Tibial nerve (tissue), 4 donors: ENCODE measurements around the gene CEP44. TPM values are rescaled to one million over a fixed set of nuclear protein-coding genes. Genes with fewer than 3 reads are reported as not detected.
"Not testable (repeated sequence)": the region's sequence is repeated elsewhere in the genome, so short reads cannot be mapped to it uniquely, and the experiment has no call there.

ENCODE experiments used
- DNase-seq, 2 donors: peaks; one replicate each; pipeline ENCODE4 v3.0.0-alpha.2; 2019; ENCODE audit warnings: low spot score in 2 of 2
- H3K27ac ChIP-seq, 4 donors: fragments of 200-600 bp; sonication (generic) in 3 of 4; one replicate each; pipeline ENCODE4 v1.5.1; 2017 to 2019; ENCODE audit warnings: mild to moderate bottlenecking in 1 of 4
- H3K27me3 ChIP-seq, 2 donors: fragments of 200-600 bp; sonication (generic) in 1 of 2; one replicate each; pipeline versions ENCODE4 v1.5.1 to v1.6.0; 2017 to 2019
- H3K36me3 ChIP-seq, 3 donors: fragments of 200-600 bp; sonication (generic); one replicate each; pipeline ENCODE4 v1.5.1; 2018 to 2019
- H3K4me1 ChIP-seq, 4 donors: fragments of 200-600 bp; sonication (generic) in 3 of 4; one replicate each; pipeline ENCODE4 v1.5.1; 2017 to 2019
- H3K4me3 ChIP-seq, 4 donors: fragments of 200-600 bp; sonication (generic) in 3 of 4; one replicate each; pipeline ENCODE4 v1.5.1; 2017 to 2019; ENCODE audit warnings: mild to moderate bottlenecking in 1 of 4, moderate library complexity in 1 of 4
- H3K9me3 ChIP-seq, 4 donors: fragments of 200-600 bp; sonication (generic) in 3 of 4; one replicate each; pipeline ENCODE4 v1.5.1; 2017 to 2019
- EP300 ChIP-seq, 2 donors: sonication (generic); formaldehyde crosslinking; IDR thresholded peaks; one replicate each; pipeline ENCODE4 v1.6.1; 2017; ENCODE audit warnings: antibody characterized with exemption in 2 of 2, mild to moderate bottlenecking in 1 of 2
- POLR2A ChIP-seq, 2 donors: fragments of 450-650 bp; IDR thresholded peaks; one replicate each; pipeline ENCODE4 v1.6.1; 2017; ENCODE audit warnings: antibody characterized with exemption in 2 of 2, mild to moderate bottlenecking in 2 of 2, moderate library complexity in 2 of 2
- WGBS, 2 donors: methylation state at CpG; one replicate each; pipeline ENCODE4 v1.1.5; 2018; 5-methylcytosine and 5-hydroxymethylcytosine counted together
- total RNA-seq, 4 donors: library from RNA; depleted of rRNA; stranded (reverse); fragments of >200 nt; gene quantifications; one replicate each; pipeline ENCODE4 v1.1.0, GENCODE V29; 2016
- TF ChIP-seq, protein P1 (sequence below), 5 experiments: fragments of 200-600 bp in 3 of 5; fragments of 450-650 bp in 2 of 5; sonication (generic) in 3 of 5; IDR thresholded peaks; one replicate each; pipeline ENCODE4 v1.5.1; 2016 to 2019; ENCODE audit warnings: antibody characterized with exemption in 5 of 5, mild to moderate bottlenecking in 3 of 5, moderate library complexity in 2 of 5

CEP44 gene
- total RNA-seq, 4 donors from 2014 or later = 16.7 to 27.4 (median 21.5) TPM

DNA sequence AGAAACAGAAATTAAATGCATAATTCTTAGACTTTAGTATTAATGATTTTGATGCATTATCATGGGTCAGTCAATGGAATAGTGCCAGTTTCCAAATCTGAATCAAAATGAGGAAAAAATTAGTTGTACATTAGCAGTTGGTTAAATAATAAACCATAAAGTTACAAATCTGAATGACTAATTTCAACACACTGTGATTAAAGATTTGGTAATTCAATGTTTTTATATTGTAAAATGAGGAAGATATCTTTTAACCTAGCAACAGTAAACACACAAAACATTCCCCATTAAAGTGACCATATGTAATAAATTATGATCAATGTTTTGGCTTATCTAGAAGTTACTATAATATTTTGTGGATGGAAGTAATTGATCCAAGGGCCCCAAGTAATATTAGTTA, 1.8 kb upstream of the CEP44 start:
- Histone ChIP-seq H3K4me3 (no peak overlapping the region), H3K4me1 (peaks cover 0 to 51% (median 17%) of the 10 kb centered on the region in 4 donors), H3K27ac (no peak overlapping the region), H3K36me3 (no peaks in the 10 kb centered on the region), H3K27me3 (no peaks in the 10 kb centered on the region), H3K9me3 (peaks cover 0 to 7% (median 3%) of the 10 kb centered on the region in 4 donors)
- TF ChIP-seq, protein P1, sequence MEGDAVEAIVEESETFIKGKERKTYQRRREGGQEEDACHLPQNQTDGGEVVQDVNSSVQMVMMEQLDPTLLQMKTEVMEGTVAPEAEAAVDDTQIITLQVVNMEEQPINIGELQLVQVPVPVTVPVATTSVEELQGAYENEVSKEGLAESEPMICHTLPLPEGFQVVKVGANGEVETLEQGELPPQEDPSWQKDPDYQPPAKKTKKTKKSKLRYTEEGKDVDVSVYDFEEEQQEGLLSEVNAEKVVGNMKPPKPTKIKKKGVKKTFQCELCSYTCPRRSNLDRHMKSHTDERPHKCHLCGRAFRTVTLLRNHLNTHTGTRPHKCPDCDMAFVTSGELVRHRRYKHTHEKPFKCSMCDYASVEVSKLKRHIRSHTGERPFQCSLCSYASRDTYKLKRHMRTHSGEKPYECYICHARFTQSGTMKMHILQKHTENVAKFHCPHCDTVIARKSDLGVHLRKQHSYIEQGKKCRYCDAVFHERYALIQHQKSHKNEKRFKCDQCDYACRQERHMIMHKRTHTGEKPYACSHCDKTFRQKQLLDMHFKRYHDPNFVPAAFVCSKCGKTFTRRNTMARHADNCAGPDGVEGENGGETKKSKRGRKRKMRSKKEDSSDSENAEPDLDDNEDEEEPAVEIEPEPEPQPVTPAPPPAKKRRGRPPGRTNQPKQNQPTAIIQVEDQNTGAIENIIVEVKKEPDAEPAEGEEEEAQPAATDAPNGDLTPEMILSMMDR (IDR thresholded peaks at IDR 0.05) = no peak
- TF ChIP-seq EP300 (IDR thresholded peaks at IDR 0.05) (no peak), POLR2A (IDR thresholded peaks at IDR 0.05) (no peak)
- no peak for DNase-seq

DNA sequence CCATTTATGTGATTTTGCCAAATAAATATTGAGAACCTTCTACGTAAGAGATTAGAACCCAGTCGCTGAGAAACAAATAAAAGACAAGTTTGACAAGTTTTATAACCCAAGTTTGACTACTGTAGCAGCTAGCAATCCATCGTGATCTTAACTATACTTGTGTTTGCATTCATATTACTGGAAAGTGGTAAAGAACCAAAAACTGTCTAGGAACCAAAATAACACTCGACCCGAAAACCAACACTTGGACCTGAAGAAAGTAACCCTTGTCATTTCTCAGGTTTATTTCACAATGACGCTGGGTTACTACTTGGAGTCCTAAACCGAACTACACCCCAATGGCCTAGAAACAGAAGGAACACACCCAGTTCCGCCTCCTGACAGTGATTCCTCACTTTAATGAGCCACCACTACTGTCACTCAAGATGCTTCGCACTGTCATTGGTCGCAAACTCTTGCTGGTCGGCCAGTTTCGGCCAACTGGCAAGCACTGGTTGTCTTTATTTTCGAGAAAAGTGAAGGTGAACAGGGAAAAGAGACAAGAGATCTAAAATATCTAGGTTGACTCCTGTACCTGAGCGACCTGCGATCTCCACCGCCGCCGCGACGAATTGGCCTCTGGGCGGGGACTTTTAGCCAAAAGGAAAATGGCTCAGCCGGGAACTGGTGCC, 740 bp upstream of the CEP44 start:
- Histone ChIP-seq H3K27ac (peak overlapping the region; percentile 91 to 99 (median 96)), H3K9me3 (peaks cover 0 to 7% (median 3%) of the 10 kb centered on the region in 4 donors), H3K4me1 (peaks cover 0 to 41% (median 17%) of the 10 kb centered on the region in 4 donors), H3K27me3 (no peaks in the 10 kb centered on the region), H3K4me3 (peak overlapping the region; percentile 61 to 80 (median 76)), H3K36me3 (no peaks in the 10 kb centered on the region)
- 1 to 2% methylated on average over 22 of the region's 22 CpGs for WGBS, 2 donors
- TF ChIP-seq, protein P1 (IDR thresholded peaks at IDR 0.05) = peak in 1 of 5 experiments; percentile 14
- TF ChIP-seq EP300 (IDR thresholded peaks at IDR 0.05) = no peak
- peak; percentile 62 to 86 for DNase-seq

DNA sequence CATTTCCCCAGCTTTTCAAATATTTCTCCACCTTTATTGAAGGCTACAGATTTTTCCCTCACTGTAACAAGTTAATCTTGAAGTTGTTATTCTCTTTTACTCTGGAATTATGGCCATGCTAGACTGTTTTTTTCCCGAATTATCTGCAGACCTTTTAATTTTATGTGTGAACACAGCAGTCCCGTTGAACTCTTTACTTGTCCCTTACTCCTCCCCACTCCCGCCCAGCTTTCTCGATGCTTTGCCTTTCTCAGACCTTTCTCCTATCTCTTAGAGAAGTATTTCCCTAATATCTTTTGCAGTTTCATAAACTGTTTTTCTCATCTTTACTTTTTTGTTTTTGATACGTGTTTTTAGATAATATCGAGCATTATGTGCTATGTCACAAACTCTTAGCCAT, 776 bp downstream of the CEP44 start:
- Histone ChIP-seq H3K4me3 (peak overlapping the region; percentile 61 to 80 (median 76)), H3K9me3 (peaks cover 0 to 4% (median 2%) of the 10 kb centered on the region in 4 donors), H3K4me1 (peaks cover 0 to 38% (median 17%) of the 10 kb centered on the region in 4 donors), H3K36me3 (no peaks in the 10 kb centered on the region), H3K27me3 (no peaks in the 10 kb centered on the region), H3K27ac (peak overlapping the region; percentile 91 to 99 (median 96))
- no peak for TF ChIP-seq POLR2A (IDR thresholded peaks at IDR 0.05)
- TF ChIP-seq EP300 (IDR thresholded peaks at IDR 0.05) = no peak
- TF ChIP-seq, protein P1 (IDR thresholded peaks at IDR 0.05) = no peak
- DNase-seq = no peak
- WGBS, 2 donors = 13% methylated on average over 6 of the region's 6 CpGs

DNA sequence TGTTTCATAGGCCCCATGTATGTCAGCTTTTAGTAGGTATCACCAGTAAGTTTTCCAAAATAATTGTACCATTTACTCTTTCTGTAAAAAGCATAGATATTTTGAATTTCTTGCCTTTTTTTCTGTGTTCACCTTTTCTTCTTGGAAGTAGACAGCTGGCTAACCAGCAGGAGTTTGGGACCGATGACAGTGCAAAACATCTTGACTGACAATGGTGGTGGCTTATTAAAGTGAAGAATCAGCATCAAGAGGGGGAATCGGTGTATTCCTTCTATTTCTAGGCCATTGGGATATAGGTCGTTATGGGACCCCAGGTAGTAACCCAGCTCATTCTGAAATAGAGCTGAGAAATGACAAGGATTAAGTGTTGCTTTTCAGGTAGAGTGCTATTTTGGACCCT, 3.2 kb downstream of the CEP44 start:
- Histone ChIP-seq H3K27me3 (no peaks in the 10 kb centered on the region), H3K27ac (no peak overlapping the region), H3K4me1 (peaks cover 0 to 29% (median 16%) of the 10 kb centered on the region in 4 donors), H3K4me3 (no peak overlapping the region), H3K36me3 (peaks cover 0 to 5% (median 0%) of the 10 kb centered on the region in 3 donors), H3K9me3 (peaks cover 0 to 9% (median under 1%) of the 10 kb centered on the region in 4 donors)
- DNase-seq = no peak
- TF ChIP-seq POLR2A (IDR thresholded peaks at IDR 0.05) (no peak), EP300 (IDR thresholded peaks at IDR 0.05) (no peak)
- TF ChIP-seq, protein P1 (IDR thresholded peaks at IDR 0.05) = no peak
- WGBS, 2 donors = 96 to 97% methylated on average over 3 of the region's 3 CpGs

DNA sequence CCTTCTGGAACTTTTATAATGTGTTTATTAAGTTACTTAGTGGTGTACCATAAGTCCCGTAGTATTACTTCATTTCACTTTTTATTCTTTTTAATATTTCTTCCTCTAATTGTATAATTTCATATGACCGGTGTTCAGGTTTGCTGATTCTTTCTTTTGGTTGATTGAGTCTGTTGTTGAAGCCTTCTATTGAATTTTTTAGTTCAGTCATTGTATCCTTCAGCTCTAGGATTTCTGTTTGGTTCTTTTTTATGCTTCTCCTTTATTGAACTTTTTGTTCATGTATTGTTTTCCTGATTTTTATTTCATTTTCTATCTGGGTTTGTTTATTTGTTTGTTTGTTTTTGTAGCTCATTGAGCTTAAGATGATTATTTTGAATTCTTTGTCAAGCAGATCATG, 8.8 kb downstream of the CEP44 start:
- 98 to 100% methylated on average over 2 of the region's 2 CpGs for WGBS, 2 donors
- H3K4me3 ChIP-seq = no peak overlapping the region
- peaks cover 0 to 23% (median 0%) of the 10 kb centered on the region in 3 donors for H3K36me3 ChIP-seq
- no peak overlapping the region for H3K27ac ChIP-seq
- no peaks in the 10 kb centered on the region for H3K27me3 ChIP-seq
- no peak for TF ChIP-seq POLR2A (IDR thresholded peaks at IDR 0.05)
- TF ChIP-seq EP300 (IDR thresholded peaks at IDR 0.05) = no peak
- TF ChIP-seq, protein P1 (IDR thresholded peaks at IDR 0.05) = no peak
- peaks cover 0 to 23% (median 5%) of the 10 kb centered on the region in 4 donors for H3K9me3 ChIP-seq
- DNase-seq = no peak
- no peaks in the 10 kb centered on the region for H3K4me1 ChIP-seq

DNA sequence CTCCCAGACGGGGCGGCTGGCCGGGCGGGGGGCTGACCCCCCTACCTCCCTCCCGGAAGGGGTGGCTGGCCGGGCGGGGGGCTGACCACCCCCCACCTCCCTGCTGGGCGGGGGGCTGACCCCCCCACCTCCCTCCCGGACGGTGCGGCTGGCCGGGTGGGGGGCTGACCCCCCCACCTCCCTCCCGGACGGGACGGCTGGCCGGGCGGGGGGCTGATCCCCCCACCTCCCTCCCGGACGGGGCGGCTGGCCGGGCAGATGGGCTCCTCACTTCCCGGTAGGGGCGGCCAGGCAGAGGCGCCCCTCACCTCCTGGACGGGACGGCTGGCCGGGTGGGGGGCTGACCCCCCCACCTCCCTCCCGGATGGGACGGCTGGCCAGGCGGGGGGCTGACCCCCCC, 10.9 kb downstream of the CEP44 start:
- Histone ChIP-seq H3K36me3 (peaks cover 0 to 31% (median 0%) of the 10 kb centered on the region in 3 donors), H3K9me3 (peaks cover 0 to 23% (median 5%) of the 10 kb centered on the region in 4 donors)
- not testable (repeated sequence) for H3K27me3 ChIP-seq, DNase-seq, H3K4me3 ChIP-seq, H3K4me1 ChIP-seq, H3K27ac ChIP-seq
- WGBS, 2 donors = no CpG with 5 or more reads among the region's 30 CpGs

DNA sequence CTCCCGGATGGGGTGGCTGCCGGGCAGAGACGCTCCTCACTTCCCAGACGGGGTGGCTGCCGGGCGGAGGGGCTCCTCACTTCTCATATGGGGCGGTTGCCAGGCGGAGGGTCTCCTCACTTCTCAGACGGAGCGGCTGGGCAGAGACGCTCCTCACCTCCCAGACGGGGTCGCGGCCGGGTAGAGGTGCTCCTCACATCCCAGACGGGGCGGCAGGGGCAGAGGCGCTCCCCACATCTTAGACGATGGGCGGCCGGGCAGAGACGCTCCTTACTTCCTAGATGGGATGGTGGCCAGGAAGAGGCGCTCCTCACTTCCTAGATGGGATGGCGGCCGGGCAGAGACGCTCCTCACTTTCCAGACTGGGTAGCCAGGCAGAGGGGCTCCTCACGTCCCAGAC, 11.4 kb downstream of the CEP44 start:
- not testable (repeated sequence) for H3K4me1 ChIP-seq, H3K27ac ChIP-seq, DNase-seq, H3K27me3 ChIP-seq, H3K4me3 ChIP-seq
- WGBS, 2 donors = 96 to 100% methylated on average over 8 to 13 of the region's 27 CpGs
- Histone ChIP-seq H3K36me3 (peaks cover 0 to 36% (median 0%) of the 10 kb centered on the region in 3 donors), H3K9me3 (peaks cover 0 to 23% (median 5%) of the 10 kb centered on the region in 4 donors)
